ENCODE data around the gene ARHGAP33. TPM values are rescaled to one million over a fixed set of nuclear protein-coding genes. Genes with fewer than 3 reads are reported as not detected.
A peak's percentile ranks its signal among the peaks of the same experiment; 100 is the strongest.

Gene ARHGAP33
- total RNA-seq, 1 experiment from 2014 or later: 39.6 TPM

GRCh38 chr19:35788205-35788960 is 13.0 kb downstream of the ARHGAP33 start:
- intact Hi-C loops (cut with micrococcal nuclease; ENCODE audit: unreplicated experiment): no loop called here
- POLR2A ChIA-PET (ENCODE audit: low non-redundant PET): no interaction called here
- no peak for DNase-seq (ENCODE audit: low spot score)
- TF ChIP-seq CTCF (conservative IDR thresholded peaks at IDR 0.05; ENCODE audit: low read depth, low read length): no peak
- no peak for TF ChIP-seq EZH2 (IDR thresholded peaks at IDR 0.05; ENCODE audit: borderline replicate concordance, low read depth, low read length, poor library complexity, severe bottlenecking)
- CTCF ChIA-PET: no interaction called here
- Histone ChIP-seq H3K4me1 (ENCODE audit: insufficient read depth, low read length, poor library complexity, severe bottlenecking) (no peaks in the 10 kb centered on the region), H3K27ac (ENCODE audit: low read depth, low read length, poor library complexity, severe bottlenecking) (no peak overlapping the region), H3K9me3 (ENCODE audit: low read depth, low read length, poor library complexity, severe bottlenecking) (no peaks in the 10 kb centered on the region), H3K27me3 (replicated peaks; ENCODE audit: insufficient read depth, low read depth, low read length, poor library complexity) (no peaks in the 10 kb centered on the region), H3K4me3 (ENCODE audit: low read depth, low read length, poor library complexity, severe bottlenecking) (no peak overlapping the region), H3K36me3 (ENCODE audit: insufficient read depth, low read length, poor library complexity, severe bottlenecking) (no peaks in the 10 kb centered on the region)
- BruUV-seq (replicated peaks): TSS peak; percentile 44

- H3K27ac ChIP-seq (ENCODE audit: low read depth, low read length, poor library complexity, severe bottlenecking): no peak overlapping the region
- no TSS peak for BruUV-seq (replicated peaks)
- H3K4me3 ChIP-seq (ENCODE audit: low read depth, low read length, poor library complexity, severe bottlenecking): no peak overlapping the region
- DNase-seq (ENCODE audit: low spot score): no peak
- ChIA-PET CTCF (no interaction called here), POLR2A (ENCODE audit: low non-redundant PET) (interaction anchor here (0.6 kb wide), 1 partner anchor 225 kb away, joined by 6 read pairs; the partner anchor contains the start of gene ALKBH6)
- no peaks in the 10 kb centered on the region for H3K27me3 ChIP-seq (replicated peaks; ENCODE audit: insufficient read depth, low read depth, low read length, poor library complexity)
- H3K4me1 ChIP-seq (ENCODE audit: insufficient read depth, low read length, poor library complexity, severe bottlenecking): no peaks in the 10 kb centered on the region
- intact Hi-C loops (cut with micrococcal nuclease; ENCODE audit: unreplicated experiment): no loop called here
- no peaks in the 10 kb centered on the region for H3K9me3 ChIP-seq (ENCODE audit: low read depth, low read length, poor library complexity, severe bottlenecking)
- no peak for TF ChIP-seq EZH2 (IDR thresholded peaks at IDR 0.05; ENCODE audit: borderline replicate concordance, low read depth, low read length, poor library complexity, severe bottlenecking)
- no peak for TF ChIP-seq CTCF (conservative IDR thresholded peaks at IDR 0.05; ENCODE audit: low read depth, low read length)
- no peaks in the 10 kb centered on the region for H3K36me3 ChIP-seq (ENCODE audit: insufficient read depth, low read length, poor library complexity, severe bottlenecking)
These were observed 14.0 kb downstream of the ARHGAP33 start for GRCh38 chr19:35789195-35789977.

- Histone ChIP-seq H3K27me3 (replicated peaks; ENCODE audit: insufficient read depth, low read depth, low read length, poor library complexity) (no peaks in the 10 kb centered on the region), H3K36me3 (ENCODE audit: insufficient read depth, low read length, poor library complexity, severe bottlenecking) (no peaks in the 10 kb centered on the region), H3K4me1 (ENCODE audit: insufficient read depth, low read length, poor library complexity, severe bottlenecking) (no peaks in the 10 kb centered on the region), H3K27ac (ENCODE audit: low read depth, low read length, poor library complexity, severe bottlenecking) (no peak overlapping the region), H3K4me3 (ENCODE audit: low read depth, low read length, poor library complexity, severe bottlenecking) (no peak overlapping the region), H3K9me3 (ENCODE audit: low read depth, low read length, poor library complexity, severe bottlenecking) (no peaks in the 10 kb centered on the region)
- intact Hi-C loops (cut with micrococcal nuclease; ENCODE audit: unreplicated experiment): no loop called here
- TF ChIP-seq EZH2 (IDR thresholded peaks at IDR 0.05; ENCODE audit: borderline replicate concordance, low read depth, low read length, poor library complexity, severe bottlenecking) (no peak), CTCF (conservative IDR thresholded peaks at IDR 0.05; ENCODE audit: low read depth, low read length) (no peak)
- no peak for DNase-seq (ENCODE audit: low spot score)
- BruUV-seq (replicated peaks): no TSS peak
- ChIA-PET CTCF (no interaction called here), POLR2A (ENCODE audit: low non-redundant PET) (no interaction called here)
These were observed 14.9 kb downstream of the ARHGAP33 start for GRCh38 chr19:35789978-35790944.

Data from A673 (cell line).